Caki2 (cell line): ENCODE results near the gene ZCCHC3. TPM values are rescaled to one million over a fixed set of nuclear protein-coding genes. Genes with fewer than 3 reads are reported as not detected.
A peak's percentile ranks its signal among the peaks of the same experiment; 100 is the strongest.
"Not testable (repeated sequence)": the region's sequence is repeated elsewhere in the genome, so short reads cannot be mapped to it uniquely, and the experiment has no call there.

ENCODE experiments used
- DNase-seq: peaks from one replicate; pipeline ENCODE4 v3.0.0-alpha.2; 2015; ENCODE audit warnings: low read depth
- in situ Hi-C: cut with HindIII; loops from 2 replicates; pipeline ENCODE4 v1.10.0; 2016; ENCODE audit warnings: low sequenced_read_pairs, low pct_unique_long_range_greater_than_20kb, mixed read lengths
- total RNA-seq: library from RNA; depleted of rRNA; stranded (reverse); fragments of >200 nt; shearing (Covaris generic); gene quantifications from 2 replicates; pipeline ENCODE4 v1.2.3, GENCODE V29; 2014; ENCODE audit warnings: low replicate concordance; rRNA removed

Gene ZCCHC3, protein sequence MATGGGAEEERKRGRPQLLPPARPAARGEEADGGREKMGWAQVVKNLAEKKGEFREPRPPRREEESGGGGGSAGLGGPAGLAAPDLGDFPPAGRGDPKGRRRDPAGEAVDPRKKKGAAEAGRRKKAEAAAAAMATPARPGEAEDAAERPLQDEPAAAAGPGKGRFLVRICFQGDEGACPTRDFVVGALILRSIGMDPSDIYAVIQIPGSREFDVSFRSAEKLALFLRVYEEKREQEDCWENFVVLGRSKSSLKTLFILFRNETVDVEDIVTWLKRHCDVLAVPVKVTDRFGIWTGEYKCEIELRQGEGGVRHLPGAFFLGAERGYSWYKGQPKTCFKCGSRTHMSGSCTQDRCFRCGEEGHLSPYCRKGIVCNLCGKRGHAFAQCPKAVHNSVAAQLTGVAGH
- 27.1 and 33.4 TPM in 2 replicates for total RNA-seq

DNA sequence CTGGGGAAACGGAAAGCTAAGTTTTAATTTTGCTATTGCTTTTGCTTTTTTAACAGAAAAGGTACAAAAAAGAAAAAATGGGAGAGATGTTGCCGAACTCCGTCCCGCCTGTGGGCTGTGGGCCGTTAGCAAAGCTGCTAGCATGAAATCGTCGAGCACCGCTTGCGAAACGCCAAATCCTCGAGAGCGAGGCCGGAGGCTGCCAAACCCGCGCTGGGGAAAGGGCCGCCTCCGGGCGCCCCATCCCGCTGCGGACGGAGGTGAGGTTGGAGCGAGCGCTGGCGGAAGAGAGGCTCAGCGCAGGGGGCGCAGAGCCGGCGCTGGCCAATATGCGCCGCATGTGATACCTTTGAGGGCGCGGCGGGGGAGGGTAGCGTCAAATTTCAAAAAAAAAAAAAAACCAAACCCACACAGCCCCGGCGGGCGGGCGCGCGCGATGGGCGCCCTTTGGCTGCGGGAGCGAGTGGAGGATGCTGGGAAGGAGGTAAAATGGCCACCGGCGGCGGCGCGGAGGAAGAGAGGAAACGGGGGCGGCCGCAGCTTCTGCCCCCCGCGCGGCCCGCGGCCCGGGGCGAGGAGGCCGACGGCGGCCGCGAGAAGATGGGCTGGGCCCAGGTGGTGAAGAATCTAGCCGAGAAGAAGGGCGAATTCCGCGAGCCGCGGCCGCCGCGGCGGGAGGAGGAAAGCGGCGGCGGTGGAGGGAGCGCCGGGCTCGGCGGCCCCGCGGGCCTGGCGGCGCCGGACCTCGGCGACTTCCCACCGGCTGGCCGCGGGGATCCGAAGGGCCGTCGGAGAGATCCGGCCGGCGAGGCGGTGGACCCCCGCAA, at the start of gene ZCCHC3:
TSS of gene ZCCHC3 (plus strand) at position 473 of the 827 bp plus-strand sequence. CDS start at position 490, 17 bp downstream.
- peak; percentile 97 for DNase-seq
- in situ Hi-C loops = no loop called here

DNA sequence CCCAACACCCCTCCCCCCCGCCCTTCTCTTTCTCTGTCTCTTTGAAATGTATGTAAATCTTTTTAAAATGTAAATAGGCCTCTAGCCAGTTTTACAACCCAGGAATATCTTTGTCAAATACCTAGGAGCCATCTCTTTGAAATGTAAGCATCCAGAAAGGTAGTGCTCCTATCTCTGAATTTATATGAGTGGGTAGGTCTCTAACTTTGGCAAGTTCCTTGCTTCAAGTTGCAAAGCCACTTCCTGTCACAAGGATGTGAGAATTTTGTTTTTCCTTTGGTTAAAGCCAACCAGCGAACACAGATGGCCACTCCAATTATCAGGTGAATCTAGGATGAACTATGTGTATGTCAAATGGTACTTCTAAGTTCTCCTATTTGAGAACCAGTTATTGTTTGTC, 46.0 kb upstream of the ZCCHC3 start:
- in situ Hi-C loops = no loop called here

DNA sequence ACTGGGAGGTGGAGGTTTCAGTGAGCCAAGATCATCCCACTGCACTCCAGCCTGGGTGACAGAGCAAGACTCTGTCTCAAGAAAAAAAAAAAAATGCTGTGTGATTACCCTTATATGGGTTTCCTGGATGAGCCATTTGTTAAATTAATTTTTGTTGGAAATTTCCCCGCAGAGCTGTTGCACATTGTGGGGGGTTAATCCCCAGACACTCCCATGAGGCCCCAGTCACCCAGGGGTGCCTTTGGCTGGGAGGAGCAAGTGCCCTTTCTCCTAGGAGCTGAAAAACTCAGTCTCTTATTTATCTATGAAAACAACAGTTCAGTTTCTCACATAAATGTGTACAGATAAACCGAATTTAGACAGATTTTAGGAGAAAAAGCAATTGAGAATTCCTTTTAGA, 44.6 kb upstream of the ZCCHC3 start:
- in situ Hi-C loops = no loop called here
- DNase-seq = no peak

More for the DNA sequence above, 46.0 kb upstream of the ZCCHC3 start:
- DNase-seq = no peak

DNA sequence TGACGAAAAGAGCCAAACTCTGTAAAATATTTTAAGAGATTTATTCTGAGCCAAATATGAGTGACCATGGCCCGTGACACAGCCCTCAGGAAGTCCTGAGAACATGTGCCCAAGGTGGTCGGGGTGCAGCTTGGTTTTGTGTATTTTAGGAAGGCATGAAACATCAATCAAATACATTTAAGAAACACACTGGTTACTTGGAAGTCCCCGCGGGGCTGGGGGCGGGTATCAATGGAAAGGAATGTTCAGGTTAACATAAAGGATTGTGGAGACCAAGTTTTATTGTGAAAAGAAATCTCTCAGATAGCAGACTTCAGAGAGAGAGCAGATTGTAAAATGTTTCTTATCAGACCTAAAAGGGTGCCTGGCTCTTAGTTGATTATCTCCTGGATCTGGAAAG, 43.9 kb upstream of the ZCCHC3 start:
- in situ Hi-C loops, DNase-seq: not testable (repeated sequence)

DNA sequence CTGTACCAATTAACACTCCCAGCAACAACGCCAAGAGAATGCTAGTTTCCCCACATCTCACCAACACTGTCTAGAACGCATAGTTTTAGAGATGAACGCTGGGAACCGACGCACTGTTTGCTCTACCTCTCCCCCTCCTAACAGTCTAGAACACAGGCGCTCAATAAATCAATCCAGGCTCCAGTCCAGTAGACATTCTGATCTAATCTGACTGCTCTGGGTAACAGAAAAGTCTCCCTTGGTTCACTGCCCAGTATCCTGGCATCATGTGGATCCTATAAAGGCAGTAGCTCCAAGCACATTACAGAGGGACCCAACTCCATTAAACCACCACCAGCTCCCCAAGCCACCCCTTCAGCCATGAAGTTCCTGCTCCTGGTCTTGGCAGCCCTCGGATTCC, 40.0 kb upstream of the ZCCHC3 start, which contains the start of gene DEFB132:
TSS of gene DEFB132 (plus strand) at position 306 of the 400 bp plus-strand sequence. CDS start at position 361, 55 bp downstream.
- DNase-seq = no peak
- in situ Hi-C loops = no loop called here

DNA sequence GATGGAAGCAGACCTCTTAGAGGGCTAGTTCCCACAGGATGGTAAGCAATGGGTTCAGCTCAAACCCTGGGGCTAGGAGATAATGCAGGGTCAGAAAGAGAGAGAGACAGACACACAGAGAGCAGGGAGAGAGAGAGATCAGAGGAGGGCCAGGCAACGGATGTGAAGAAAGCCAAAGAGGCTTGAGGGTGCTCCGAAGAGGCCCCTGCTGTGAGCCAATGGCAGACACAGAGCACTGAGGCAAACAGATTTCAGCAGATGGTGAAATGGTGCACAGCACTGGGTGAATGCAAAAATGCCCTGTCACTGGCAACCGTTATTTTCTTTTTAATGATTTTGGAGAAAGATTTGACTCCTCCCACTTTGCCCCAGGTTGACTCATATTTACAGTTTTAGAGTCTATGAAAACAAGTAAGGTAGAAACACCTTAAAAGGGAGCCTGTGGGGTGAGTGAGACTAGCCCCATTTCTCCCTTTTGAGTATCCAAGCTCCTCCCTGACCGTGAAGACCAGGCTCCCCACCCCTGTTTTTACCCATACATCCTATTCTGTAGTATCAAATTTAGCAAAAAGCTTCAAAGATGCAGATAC, 39.0 kb upstream of the ZCCHC3 start:
- DNase-seq = no peak
- in situ Hi-C loops = no loop called here

DNA sequence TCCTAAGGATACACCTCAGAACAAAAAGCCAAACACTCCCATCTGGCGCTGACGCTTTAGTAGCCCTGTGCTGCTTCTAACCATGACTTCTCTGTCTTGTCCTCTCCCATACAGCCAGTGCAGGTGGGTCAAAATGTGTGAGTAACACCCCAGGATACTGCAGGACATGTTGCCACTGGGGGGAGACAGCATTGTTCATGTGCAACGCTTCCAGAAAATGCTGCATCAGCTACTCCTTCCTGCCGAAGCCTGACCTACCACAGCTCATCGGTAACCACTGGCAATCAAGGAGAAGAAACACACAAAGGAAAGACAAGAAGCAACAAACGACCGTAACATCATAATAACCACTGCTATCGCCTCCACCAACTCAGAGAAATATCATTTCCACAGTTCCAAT, 38.4 kb upstream of the ZCCHC3 start:
- DNase-seq = no peak
- in situ Hi-C loops = no loop called here

DNA sequence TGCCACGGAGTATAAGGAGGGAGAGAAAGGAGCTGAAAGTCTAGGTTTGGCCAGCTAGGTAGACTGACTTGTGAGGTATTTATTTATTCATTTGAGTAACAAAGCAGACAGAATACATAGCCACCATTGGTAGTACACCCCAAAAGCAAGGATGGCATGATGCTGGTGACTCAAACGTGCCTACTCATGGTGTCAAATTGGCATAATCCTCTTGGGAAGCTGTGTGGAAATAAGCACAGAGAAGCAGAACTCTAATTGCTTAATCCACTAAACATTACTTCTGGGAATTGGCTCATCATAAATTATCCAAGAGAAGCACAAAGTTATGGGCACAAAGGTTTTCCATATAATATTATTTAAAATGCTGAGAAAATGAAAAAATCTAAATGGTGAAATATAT, 37.4 kb upstream of the ZCCHC3 start:
- in situ Hi-C loops = no loop called here
- no peak for DNase-seq

DNA sequence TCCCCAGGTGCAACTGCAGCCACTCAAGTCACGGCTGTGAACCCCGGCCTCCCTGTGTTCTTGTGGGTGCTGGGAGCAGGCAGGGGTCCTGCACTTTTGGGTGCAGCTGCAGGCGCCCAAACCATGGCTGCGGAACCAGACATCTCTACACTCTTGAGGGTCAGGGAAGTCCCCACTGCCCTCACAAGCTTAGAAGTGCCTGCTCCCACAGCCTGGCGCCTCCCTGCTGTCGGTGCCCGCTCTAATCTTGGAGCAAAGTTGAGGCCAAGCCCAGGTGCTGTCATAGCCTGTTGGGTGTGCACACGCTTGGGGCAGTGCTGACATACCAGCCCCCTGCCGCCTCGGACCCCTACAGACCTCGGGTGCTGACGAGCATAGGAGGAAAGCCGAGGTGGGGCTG, 33.7 kb upstream of the ZCCHC3 start:
- in situ Hi-C loops = no loop called here
- no peak for DNase-seq

DNA sequence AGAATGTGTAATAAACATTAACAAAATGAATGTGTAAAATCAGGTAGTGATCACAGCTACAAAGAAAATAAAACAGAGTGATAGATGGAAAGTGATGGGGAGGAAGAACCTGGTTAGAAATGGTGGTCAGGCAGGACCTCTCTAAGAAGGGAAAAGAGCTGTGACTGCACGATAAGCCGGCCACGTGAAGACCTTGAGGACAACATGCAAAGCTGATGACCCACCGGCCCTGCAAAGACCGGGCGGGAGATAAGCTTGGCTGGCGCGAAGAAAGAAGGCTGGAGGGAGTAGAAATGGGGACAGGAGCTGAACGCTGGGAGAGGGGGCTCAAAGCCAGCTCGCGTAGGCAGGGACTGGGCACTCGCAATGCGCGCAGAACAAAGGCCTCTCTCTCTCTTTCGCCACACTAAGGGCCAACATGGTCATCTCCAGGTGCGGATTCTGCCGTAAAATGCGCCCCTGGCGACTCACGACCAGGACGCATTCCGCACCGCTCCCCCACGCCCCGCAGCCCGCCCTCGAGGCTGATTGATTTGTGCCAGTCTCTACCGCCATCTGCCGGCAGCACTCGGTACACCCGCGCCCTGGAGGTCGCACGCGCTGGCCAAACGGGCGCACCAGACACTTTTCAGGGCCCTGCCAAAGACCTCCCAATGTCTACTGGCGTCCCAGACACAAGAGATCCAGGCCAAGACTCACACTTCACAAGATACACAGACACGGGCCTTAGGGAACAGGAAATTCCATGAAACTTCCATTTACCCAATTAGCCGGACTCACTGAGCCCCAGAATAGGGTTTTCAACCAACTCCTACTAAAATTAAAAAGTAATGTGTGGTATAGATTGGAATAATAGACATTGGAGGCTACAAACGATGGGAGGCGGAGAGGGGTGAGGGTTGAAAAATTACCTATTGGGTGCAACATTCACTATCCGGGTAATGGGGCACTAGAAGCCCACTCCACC, 30.5 kb upstream of the ZCCHC3 start:
- peak; percentile 84 for DNase-seq
- in situ Hi-C loops = no loop called here

DNA sequence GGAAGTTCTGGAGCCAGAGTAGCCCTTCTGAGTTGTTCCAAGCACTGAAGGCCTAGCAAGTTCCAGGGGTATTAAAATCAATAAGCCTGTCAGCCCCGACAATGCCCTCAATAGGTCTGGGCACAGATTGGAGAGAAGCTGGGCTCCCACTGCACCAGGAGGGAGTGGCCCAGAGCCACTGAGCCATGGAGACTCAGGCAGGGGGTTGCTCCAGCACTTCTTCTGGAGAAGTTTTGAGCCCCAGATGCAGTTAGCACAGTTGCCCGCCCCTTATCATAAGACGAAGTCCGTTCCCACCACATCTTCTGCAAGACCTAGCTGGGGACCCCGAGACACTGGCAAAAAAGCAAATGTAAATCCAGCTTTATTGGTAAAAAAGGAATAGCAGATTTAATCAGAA, 26.9 kb upstream of the ZCCHC3 start:
- no peak for DNase-seq
- in situ Hi-C loops = no loop called here

DNA sequence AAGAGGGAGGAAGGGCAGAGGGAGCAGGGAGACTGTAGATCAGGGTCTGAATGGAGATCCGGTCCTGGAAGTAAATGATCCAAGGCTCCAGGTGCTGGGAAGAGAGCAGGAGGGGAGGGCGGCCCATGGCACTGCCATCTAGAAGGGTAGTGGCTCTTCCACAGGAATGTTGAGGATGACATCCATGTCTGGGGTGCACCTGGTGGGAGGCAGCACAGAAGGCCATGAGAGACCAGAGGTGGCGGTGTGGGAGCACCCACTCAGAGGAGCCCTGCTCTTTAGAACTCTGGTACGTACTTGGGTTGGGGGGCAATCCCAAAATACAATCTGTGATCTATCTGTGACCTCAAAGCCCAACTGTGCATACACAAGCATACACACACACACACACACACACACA, 26.3 kb upstream of the ZCCHC3 start:
- DNase-seq = no peak
- in situ Hi-C loops = no loop called here

DNA sequence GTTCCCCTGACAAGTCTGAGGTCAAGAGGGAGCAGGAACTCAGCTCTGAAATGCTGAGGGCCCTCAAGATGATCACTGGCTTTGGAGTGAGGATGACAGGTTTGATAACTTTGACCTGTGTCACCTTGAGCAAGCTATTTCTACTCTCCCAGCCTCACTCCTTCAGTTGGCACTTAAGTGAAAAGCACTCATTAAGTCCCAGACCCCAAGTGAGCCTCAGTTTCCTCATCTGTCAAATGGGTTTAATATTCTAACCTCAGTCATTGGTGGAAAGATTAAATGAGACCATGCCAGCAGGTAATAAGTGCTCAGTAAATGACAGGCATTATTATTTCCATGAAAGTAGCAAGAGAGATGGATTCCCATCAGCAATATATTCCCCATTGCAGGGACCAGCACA, 25.8 kb upstream of the ZCCHC3 start:
- in situ Hi-C loops = no loop called here
- no peak for DNase-seq

DNA sequence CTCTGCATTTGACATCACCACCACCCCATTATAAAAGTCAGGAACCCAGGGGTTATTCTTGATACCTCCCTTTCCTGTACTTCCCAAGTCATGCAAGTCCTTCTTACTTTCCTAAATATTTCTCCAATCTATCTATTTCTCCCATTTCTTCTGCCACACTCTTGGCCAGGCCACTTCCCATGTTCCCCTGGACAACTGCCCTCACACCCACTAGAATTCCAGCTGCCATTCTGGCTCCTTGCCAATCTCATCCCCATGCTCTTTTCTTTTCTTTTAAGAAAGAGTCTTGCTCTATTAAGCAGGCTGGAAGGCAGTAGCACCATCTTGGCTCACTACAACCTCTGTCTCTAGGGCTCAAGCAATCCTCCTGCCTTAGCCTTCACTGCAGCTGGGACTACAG, 24.7 kb upstream of the ZCCHC3 start:
- in situ Hi-C loops = no loop called here
- DNase-seq = no peak

DNA sequence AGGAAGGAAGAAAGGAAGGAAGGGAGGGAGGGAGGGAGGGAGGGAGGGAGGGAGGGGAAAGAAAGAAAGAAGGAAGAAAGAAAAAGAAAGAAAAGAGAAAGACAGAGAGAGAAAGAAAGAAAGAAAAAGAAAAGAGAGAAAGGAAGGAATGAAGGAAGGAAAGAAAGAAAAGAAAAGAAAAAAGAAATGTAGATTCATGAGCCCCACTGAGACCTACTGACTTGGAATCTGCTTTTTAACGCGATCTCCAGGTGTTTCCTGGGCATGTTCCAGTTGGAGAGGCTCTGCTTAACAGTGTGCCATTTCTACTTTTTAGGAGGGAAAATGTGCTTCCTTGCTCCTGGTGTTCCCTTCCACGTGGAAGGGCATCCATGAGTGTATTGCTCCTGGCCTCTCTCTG, 23.5 kb upstream of the ZCCHC3 start:
- in situ Hi-C loops = no loop called here
- no peak for DNase-seq

DNA sequence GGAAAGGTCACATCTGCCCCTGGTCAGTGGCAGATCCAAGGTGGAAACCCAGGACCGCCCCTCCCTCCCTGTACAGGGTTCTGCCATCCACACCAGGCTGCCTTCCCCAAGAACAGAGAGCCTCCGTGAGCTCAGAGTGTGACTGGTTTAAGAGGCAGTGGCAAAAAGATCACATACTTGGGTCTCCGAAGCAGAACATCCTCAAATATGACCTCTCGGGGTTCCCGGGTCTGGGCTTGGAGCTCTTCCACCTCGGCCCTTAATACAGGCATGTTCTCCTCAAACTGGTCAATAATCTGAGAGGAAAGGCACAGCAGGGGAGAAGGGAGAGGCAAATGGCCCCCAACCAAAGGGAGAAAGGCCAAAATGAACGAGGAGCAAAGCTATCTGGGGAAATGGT, 21.6 kb upstream of the ZCCHC3 start:
- in situ Hi-C loops = no loop called here
- DNase-seq = no peak

DNA sequence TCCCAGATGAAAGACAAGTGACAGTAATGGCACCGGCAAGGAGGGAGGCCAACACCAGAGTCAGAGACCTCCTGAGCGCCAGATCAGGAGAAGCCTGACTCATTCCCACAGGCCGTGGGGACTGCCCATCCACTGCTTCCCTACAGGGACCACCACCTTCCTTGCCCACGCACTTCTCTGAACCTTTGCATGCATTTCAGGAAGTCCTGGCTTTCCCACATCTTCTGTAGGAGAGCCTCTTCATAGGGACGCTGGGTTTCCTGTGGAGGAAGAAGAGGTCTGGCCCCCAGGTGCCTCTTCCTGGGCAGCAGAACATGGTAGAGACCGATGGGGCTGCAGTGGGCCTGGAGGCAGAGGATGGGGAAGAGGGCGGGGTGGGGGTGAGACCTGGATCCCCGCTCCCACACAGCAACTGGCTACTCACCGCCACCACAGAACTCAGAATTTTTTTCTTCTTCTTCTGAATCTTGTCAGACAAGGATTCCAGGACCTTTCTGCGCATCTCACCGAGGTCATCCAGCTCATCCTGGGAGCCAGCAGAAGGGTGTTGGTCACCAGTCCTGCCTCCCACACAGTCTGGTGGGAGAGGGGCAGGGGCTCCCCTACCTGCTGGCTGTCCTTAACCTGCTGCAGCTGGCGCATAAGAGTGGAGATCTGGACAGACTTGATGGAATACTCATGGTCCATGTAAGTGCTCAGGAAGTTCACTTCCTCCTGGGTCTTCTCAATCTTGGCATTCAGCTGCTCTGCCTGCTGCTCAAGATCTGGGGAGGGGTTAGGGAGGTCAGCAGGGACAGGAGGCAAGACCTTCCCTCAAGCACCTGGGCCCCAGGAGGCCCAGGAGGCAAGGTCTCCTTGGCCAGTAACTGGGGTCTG, 20.5 kb upstream of the ZCCHC3 start:
- in situ Hi-C loops = no loop called here
- no peak for DNase-seq
